Superior temporal gyrus (tissue), 1 donor: ENCODE measurements around the gene MYLK2.

Source experiments
- DNase-seq: peaks from one replicate; pipeline ENCODE4 v3.0.0-alpha.2; 2016; ENCODE audit errors: extremely low spot score

MYLK2 gene

DNA sequence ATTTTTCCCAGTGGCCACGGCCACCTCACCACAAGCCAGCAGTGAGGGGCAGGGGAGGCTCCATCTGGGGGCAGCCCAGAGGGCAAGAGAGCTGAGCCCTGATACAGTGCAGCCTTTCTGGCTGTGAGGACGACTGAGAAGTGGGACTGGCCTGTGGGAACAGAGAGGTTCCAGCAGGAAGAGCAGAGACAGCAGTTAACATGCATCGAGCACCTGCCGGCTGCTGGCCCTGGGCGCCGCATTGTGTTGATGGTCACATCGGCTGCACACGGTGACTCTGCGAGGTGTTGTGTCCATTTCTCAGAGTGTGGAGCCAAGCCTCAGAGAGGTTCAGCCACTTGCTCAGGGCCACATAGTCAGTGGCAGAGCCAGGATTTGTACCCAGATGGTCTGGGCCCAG is 16.4 kb downstream of the MYLK2 start:
- no peak for DNase-seq

DNA sequence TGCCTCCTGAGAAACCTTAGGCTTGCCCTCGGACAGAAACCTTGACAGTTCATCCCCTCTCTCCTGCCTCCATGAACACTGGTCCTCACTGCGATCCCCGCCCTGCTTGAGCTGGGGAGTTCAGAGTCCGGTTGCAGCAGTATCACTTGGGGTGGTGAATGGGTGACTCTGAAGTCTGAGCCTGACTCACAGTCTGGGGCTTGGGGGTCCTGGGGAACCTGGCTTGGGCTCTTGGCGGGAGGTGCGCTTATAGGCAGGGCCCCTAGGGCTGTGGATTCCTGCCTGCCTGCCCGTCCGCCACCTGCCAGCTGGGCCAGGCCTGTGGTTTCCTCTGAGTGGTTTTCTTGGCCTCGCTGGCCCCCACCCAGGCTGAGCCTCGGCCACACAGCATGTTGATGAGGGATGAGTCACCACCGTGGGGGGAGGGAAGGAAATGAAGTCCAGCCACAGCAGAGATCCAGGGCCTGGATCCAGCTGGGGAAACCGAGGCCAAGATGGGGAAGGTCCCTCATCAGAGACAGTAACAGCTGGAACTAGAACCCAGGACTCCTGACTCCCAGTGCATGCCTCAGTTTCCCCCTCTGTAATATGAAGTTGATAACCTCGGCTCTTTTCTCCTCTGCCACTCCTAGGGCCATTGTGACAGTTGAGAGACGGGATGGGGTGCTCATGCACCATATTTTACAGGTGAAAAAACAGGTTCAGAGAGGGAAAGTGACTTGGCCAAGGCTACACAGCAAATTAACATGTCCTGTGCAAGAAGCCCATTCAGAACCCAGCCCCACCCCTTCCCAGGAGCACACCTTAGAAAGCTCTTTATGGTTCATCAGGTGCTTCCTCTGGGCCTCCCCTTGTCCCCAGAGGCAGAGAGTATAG is 17.1 kb downstream of the MYLK2 start:
- DNase-seq = peak; percentile 46

DNA sequence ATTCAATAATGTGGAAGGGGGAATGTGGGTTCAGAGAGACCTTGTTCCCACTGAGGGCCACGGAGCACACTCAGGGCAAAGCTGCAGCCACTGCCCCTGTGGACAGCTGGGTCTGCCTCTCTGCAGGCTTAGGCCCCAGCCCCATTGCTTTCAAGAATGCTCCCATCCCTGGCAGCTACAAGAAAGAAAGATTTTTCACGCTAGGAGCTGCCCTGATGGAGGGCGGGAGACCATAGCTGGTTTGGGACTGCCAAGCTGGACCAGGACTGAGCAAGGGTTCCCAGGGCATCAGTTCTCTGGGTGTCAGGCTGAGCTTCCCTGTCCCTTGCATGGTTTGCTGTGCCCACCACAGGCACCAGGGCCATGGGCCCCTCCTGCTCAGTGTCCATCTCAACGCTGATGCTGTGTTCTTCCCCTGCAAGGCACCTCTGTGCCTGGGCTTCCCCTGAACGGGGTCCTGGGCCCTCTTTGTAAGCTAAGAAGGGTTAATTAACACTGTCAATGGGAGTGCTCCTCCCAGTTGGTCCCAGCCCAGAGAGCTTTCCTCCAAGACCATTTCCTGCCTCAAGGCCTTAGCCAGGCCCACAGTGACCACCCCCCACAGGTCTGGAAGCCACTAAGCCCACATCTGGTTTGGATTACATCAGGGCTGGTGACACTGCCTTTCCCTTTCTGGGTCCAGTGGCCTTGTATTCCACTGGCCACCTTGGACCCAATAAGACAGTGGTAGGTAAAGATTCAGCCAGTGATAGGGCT is 17.9 kb downstream of the MYLK2 start:
- DNase-seq = no peak

DNA sequence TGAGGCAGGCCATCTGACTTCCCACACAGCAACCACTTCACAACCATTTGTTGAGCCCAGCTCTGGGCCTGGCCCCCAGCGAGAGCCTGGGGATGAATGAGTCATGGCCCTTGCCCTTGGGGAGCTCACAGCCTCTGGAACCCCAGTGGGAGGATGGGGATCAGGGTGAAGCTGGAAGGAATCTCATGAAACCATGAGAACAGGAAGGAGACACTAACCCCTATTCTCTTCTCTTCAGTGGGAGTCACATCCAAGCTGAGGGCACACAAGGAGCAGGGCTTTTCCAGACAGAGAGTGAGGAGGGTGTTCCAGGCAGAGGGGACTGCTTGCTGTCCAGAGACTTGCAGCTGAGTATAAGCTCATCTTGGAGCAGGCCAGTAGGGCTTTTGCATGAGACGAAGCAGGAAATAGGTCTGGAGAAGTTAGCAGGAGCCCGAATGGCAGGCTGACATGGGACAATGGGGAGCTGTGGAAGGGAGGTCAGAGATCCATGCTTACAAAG is 18.8 kb downstream of the MYLK2 start:
- no peak for DNase-seq

DNA sequence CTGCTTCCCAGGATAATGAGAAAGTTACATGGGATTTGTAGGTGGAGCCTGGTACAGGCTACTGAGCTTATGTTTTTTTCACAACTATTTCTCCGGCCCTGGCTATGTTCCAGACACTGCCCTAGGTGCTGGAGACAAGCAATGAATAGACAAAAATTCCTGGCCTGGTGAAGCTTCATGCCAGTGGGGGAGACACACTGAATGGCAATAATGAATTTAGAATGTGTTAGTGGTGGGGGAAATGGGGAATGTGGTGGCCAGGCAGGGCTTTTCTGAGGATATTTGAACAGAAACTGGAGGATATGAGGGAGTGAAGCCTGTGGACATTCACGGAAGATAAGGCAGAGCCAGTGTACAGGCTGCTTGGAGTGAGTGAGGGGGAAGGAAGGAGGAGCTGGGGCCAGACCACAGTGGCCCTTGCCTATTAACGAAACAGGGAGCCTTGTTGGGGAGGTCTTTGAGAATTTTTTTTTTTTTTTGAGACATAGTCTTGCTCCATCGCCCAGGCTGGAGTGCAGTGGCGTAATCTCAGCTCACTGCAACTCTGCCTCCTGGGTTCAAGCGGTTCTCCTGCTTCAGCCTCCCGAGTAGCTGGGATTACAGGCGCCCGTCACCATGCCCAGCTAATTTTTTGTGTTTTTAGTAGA is 19.6 kb downstream of the MYLK2 start:
- no peak for DNase-seq

DNA sequence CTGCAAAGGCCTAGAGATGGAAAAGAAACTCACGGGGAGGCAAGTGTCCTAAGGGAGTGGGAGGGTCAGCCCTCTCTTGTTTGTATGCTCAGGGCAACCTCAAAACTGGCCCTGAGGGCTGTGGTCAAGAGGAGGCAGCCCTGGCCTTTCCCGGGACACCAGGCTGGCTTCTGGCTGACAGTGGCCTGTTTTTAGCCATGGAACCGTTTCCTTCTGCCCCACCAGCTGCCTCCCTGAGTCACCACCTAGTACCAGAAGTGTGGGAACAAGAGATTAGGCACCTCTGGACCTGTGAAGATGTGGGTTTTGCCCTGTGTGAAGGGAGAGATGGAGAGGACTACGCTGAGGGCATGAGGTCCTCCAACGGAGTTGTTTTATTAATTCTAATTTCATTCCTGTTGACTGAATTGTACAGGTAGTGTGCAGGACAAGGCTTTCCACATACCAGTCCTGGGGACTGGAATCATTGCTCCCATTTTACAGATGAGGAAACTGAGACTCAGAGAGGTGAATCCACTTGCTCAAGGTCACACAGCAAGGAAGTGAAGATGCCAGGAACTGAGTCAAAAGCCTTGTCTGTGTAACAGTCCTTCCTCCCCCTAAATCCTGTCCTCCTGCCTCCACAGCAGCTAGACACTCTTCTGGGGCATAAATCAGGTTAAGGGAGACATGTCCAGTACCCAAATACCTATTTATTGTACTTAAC is 20.8 kb downstream of the MYLK2 start:
- no peak for DNase-seq

DNA sequence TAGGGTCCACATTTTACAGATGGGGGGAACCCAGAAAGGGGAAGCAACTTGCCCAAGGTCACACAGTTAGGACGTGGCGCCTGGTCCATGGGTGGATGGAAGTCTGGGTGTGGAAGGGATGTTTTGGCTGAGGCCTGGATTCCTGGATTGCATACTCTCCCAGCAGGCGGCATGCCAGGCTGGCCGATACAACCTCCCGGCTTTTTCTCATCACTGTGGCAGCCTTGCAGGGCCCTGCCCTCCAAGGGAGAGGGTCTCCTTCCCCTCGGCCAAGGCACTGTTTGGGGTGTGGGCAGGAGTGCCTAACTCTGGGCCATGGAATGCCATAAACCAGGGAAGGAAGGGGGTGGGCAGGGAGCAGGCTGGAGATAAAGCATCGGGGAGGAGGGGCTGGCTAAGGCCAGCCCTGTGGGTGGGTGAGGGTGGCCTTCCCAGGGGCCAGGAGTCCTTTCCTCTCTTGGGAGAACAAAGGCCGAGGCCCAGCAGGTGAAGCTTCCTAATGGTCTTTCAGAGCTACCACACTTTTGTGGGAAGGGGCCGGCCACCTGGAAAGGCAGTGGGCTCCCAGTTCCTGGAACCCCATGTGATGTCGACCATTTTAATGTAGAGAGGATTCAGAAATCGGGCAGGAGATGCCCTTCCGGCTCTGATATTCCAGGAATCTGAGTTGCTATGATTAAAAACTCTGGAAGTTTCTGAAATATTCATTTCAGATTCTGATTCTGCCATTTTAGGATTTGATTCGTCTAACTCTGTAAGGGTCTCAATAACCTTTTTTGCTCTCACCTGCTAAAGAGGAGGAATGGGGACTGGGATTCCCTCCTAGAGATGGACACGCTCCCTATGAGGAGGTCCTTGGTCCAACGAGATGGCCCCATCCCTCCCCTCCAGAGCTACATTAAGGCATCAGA is 22.0 kb downstream of the MYLK2 start:
- no peak for DNase-seq

DNA sequence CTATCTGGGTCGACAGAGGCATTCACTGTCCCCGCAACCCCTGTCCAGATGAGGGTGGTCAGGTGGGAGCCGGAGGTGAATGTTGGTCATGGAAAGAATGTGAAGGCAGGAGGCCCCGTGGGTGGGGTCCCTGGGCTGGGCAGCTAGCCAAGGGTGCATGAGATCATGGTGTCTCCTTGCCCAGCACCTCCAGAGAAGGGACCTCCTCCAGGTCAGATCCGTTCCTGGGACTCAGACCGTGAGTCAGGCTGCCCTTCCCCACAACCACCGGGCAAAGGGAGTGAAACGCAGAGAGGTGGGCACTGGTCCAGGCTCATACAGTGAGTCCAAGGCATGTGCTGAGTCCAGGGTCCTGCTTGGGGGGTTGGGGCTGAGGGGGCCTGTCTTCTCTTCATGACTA is 22.8 kb downstream of the MYLK2 start:
- DNase-seq = no peak

DNA sequence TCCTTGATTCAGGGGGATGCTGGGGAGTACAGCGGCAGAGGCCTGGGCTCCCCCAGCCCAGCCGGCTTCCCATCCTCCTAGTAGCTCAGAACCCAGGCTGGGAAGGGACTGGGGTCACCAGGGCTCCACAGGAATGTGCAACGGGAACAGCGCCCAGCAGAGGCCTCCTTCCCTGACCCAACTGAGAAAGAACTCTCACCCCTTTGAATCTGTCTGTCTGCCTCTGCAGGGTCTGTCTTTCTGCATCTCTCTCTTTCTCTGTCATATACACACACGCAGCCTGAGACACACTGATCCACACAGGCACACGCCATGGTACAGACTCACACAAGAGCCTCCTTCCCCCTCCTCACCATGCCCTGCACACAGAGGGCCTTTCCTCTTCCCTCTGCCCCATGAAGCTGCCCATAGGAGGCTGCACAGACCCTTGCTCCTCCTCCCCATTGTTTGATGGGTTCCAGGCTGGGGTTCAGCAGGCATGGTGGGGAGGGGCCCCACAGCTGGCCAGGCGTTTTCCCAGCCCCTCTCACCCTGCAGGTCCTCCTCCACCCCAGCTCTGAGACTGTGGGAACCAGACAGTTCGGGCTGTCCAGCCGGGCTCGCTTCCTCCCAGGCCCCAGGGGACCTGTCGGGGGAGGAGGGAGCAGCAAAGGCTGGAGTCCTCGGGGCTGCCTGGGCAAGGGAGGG is 23.5 kb downstream of the MYLK2 start:
- no peak for DNase-seq

DNA sequence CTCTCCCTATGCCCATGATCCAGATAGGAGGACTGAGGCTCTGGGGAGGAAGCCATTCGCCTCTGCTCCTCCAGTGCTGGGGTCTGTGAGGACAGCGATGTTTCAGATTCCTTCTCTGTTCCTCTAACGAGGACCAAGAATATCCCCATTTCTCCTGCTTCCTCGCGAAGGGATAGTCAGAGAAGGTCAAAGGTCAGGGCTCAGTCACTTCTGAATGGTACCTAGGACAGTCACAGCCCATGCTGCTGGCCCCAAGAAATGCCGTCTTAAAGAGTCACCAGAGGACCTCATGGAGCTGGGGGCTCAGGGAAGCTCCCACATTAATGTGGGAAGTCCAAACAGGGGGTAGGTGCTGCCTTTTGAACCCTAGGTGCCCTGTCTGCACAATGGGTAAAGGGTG is 24.1 kb downstream of the MYLK2 start:
- no peak for DNase-seq

DNA sequence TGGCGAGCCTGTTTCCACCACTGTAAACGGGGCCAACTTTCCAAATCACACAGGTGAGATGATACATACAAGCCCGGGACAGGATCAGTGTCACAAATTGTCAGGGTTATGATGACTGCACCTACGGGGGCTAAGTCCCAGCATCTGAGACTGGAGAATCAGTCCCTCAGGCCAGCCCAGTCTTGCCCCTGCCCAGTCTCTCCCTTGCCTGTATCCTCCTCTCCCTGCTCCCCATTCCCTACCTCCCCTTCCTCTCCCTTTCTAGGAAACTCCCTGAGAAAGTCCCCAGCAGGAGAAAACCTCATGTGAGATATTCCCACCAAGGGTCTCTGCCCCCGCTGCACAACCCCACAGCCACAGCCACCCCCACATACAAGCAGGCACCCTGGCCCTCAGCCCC is 24.7 kb downstream of the MYLK2 start:
- no peak for DNase-seq

DNA sequence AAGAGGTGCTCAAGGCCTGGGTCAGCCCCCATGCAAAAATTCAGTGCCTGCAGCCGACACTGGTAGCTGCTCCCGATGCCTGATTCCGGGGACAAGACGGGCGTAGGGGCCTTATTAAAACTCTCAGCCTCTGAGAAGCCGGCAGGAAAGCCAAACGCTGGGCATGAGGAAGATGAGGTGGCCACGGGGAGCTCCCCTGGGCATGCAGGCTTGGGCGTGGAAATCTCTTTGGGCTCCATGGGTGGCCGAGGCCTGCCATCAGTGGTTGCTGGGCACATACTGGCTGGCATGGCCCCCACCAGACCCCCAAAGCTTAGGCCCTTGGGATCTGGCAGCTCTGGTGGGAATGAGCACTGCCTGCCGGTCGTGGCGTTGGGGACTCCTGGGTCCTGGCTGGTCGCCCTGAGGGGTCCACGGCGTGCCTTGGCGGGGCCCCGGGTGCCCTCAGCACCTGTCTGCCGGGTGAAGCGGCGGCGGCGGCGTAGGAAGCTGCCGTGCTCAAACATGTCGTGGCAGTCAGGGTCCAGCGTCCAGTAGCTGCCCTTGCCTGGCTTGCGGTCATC is 25.7 kb downstream of the MYLK2 start:
- DNase-seq = no peak

DNA sequence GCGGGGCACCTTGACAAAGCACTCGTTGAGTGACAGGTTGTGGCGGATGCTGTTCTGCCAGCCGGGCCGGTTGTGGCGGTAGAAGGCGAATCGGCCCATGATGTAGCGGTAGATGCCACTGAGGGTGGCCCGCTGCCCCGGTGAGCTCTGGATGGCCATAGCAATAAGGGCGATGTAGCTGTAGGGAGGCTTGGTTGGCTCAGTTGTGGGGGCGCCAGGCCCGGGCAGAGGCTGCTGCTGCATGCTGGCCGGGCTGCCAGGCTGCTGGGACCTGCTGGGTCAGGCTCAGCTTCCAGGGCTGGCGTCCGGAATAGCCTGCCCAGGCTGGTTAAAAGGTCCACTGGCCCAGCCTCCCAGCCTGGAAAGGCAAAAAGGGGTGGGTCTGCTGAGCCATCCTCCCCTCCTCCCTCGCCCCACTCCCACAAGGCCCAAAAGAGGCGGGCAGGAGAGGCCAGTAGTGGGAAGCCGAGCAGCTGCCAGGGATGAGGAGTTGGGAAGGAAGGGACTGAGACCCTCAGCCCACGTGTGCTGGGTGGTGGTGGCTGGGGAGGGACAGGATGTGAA is 26.2 kb downstream of the MYLK2 start, which contains the start of gene FOXS1:
Gene FOXS1, minus strand, starts transcription at position 305 of the 564 bp plus-strand sequence. Its CDS starts 62 bp downstream, at position 243.
- no peak for DNase-seq

DNA sequence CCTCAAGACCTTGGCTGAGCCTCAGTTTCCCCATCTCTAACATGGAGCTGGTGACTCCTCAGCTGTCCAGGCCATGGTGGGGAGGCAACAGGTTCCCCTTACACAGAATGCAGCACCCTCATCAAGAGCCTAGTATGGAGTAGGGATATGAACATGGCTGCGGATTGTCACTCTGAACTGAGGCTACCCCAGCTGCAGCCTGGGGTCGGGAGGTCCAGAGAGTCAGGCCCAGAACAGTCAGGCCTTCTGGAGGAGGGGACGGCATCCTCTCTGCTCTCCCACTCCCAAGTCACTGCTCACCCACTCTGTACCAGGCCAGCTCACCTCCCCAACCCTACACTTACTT is 27.6 kb downstream of the MYLK2 start:
- no peak for DNase-seq

DNA sequence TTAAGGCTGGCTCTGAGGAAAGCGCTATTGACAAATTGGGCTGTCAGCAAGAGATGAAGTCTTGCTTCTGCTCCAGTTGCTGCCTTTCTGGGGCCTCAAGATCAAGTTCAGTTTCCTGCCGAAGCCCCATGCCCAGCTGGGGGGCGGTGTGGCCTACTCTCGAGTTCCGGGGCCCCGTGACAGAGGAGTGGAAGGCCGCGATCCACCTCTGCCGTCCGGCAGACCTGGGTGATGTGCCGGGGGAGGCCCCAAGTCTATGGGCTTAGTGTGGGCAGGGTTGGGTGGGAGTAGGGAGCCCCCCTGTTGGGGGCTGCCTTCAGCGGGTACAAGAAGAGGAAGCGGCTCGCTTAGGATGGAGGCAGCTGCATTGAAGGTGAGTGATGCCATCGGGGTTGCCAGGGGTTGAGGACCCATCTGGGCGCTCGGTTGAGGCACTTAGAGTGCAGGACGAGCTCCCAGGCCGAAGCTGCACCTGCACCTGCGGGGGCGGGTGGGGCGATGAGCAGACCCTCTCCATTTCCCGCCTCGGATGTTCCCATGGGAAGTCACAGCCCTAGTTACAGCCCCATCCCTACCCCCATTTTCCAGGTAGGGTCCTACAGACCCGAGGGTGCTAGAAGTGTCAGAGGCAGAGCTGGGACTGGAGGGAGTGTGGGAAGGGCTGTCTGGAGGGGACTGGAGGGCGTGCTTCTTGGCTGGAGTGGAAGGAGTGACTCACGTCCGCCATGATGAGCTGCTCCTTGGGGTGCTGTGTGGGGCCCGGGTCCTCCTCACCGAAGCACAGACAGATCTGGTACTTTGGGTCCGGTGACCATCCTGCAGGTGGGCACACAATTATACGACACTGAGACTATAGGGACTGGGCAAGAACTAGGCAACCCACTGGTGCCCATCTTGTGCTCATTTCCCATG is 29.2 kb downstream of the MYLK2 start:
- DNase-seq = no peak

DNA sequence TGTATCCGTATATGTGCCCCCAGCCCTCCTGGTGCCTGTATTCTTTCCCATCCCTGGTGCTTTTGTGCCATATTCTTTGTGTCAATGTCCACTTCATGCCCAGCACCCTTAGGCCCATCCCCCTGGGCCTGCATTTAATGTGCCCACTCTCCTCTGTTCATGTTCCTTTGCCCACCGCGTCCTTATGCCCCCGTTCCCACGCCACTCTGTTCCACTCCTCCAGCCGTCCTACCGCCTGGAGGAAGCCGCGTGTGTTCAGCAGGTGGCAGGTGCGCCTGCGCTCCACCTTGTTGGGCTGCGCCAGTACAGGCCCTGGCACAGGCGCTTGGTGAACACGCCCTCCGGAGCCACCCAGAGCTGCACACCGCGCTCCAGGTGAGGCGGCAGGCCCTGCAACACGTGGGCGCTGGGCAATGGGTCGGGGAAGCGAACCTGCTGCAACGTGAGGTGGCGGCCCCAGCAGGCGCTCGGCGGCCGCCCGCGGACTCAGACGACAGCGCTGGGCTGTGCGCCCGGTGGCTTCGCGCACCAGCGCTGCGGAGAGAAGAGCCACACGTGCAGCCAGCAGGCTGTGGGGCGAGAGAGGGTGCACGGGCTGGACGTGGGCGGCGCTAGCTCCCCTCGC is 30.3 kb downstream of the MYLK2 start:
- no peak for DNase-seq

DNA sequence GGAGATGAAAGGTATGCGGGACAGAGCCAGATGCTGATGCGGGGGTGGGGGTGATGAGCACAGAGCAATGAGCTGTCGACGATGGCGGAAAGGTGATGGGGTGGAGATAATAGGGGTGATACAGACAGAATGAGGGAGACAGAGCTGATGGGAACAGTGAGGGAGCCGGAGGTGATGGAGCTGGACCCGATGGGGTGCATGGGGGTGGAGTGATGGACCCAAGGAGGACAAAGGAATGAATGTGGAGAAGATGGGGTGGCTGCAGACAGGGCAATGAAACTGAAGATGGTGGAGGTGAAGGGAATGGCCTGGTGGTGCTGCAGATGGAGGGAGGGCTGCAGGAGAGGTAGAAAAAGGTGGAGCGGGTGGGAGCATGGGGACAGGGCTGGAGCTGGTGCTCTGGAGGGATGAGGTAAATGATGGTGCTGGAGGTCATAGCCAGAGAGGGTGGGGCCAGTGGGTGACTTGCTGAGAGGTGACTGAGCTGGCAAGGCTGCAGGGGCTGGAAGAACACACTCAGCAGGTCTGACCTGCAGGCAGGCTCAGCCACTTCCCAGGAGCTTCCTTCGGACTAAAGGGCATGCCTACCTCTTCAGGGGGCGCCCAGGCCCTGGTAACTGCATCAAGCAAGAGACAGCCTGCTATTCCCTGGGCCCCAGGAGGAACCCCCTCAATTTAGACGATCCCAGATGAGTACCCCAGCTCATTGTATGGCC is 32.2 kb downstream of the MYLK2 start:
- no peak for DNase-seq
